ENCODE results near the gene AIG1.

AIG1 gene

GRCh38 chr6:143185288-143185687 lies 124.6 kb downstream of the AIG1 start:
- no peaks in the 10 kb centered on the region for H3K9me3 ChIP-seq (ENCODE audit: control insufficient read depth, low read length)
- H3K27me3 ChIP-seq (replicated peaks; ENCODE audit: control insufficient read depth, insufficient read depth, low read length, poor library complexity, severe bottlenecking): no peaks in the 10 kb centered on the region
- no peak for DNase-seq
- H3K36me3 ChIP-seq (ENCODE audit: control insufficient read depth, insufficient read depth, low read length): no peaks in the 10 kb centered on the region
- no peak overlapping the region for H3K4me3 ChIP-seq (ENCODE audit: insufficient read depth, low read depth, low read length, poor library complexity, severe bottlenecking)
- H3K4me1 ChIP-seq (ENCODE audit: control insufficient read depth, insufficient read depth, low read length, poor library complexity, severe bottlenecking): no peaks in the 10 kb centered on the region
- no peak overlapping the region for H3K27ac ChIP-seq (ENCODE audit: insufficient read depth, low read length, poor library complexity, severe bottlenecking)

DNA sequence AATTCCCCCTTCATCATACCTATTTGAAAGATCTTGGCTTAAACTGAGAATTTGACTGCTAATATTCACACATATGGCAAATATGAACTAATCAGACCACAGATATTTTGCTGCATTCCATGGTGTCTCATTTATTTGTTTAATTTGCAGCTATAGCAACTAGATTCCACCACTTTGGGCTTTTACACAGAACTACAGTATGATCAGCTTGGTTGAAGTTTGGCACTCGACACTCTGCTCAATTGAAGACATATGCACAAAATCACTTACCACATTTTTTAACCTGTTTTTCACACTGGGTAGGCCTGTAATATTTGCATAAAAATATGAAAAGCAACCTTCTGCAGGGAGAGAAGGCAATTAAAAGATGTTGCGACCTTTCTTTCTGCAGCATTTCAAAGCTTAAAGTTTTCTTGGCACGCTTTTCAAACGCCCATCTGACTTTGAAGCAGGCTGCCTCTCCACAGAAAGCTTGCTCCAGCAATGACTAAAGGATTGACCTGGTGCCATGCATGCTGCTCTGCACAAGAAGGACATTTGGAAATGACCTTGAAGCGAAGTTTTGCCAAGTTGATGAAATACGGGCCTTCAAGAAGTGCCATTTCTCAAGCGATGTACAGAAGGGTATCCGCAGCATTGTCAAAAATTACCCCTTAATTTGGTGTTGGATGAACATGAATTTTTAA lies 126.7 kb downstream of the AIG1 start:
- Histone ChIP-seq H3K9me3 (ENCODE audit: control insufficient read depth, low read length) (no peaks in the 10 kb centered on the region), H3K27me3 (replicated peaks; ENCODE audit: control insufficient read depth, insufficient read depth, low read length, poor library complexity, severe bottlenecking) (no peaks in the 10 kb centered on the region), H3K27ac (ENCODE audit: insufficient read depth, low read length, poor library complexity, severe bottlenecking) (no peak overlapping the region), H3K4me3 (ENCODE audit: insufficient read depth, low read depth, low read length, poor library complexity, severe bottlenecking) (no peak overlapping the region), H3K36me3 (ENCODE audit: control insufficient read depth, insufficient read depth, low read length) (no peaks in the 10 kb centered on the region), H3K4me1 (ENCODE audit: control insufficient read depth, insufficient read depth, low read length, poor library complexity, severe bottlenecking) (no peaks in the 10 kb centered on the region)
- no peak for DNase-seq

- no peaks in the 10 kb centered on the region for H3K9me3 ChIP-seq (ENCODE audit: control insufficient read depth, low read length)
- H3K4me1 ChIP-seq (ENCODE audit: control insufficient read depth, insufficient read depth, low read length, poor library complexity, severe bottlenecking): no peaks in the 10 kb centered on the region
- H3K27ac ChIP-seq (ENCODE audit: insufficient read depth, low read length, poor library complexity, severe bottlenecking): no peak overlapping the region
- no peak overlapping the region for H3K4me3 ChIP-seq (ENCODE audit: insufficient read depth, low read depth, low read length, poor library complexity, severe bottlenecking)
- no peak for DNase-seq
- no peaks in the 10 kb centered on the region for H3K36me3 ChIP-seq (ENCODE audit: control insufficient read depth, insufficient read depth, low read length)
- H3K27me3 ChIP-seq (replicated peaks; ENCODE audit: control insufficient read depth, insufficient read depth, low read length, poor library complexity, severe bottlenecking): no peaks in the 10 kb centered on the region
Observed at GRCh38 chr6:143188292-143188691, 127.6 kb downstream of the AIG1 start.

GRCh38 chr6:143191361-143191760 lies 130.7 kb downstream of the AIG1 start:
- H3K27ac ChIP-seq (ENCODE audit: insufficient read depth, low read length, poor library complexity, severe bottlenecking): no peak overlapping the region
- no peaks in the 10 kb centered on the region for H3K27me3 ChIP-seq (replicated peaks; ENCODE audit: control insufficient read depth, insufficient read depth, low read length, poor library complexity, severe bottlenecking)

DNA sequence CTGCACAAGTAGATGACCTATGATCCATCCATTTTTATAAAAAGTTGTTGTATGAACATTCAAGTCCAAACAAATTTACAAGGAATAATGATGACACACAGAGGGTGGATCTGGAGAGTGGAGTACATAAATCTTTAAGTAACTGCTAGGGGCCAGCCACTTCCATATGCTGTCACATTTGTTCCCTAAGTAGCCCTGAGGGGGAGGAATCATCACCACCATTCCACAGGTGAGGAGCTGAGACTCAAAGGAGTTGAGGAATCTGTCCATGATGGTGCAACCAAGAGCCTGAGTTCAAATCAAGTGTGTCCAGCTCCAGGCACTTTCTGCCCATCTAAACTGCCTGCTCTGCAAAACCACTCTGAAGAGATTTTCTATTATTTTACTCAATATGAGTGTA lies 132.1 kb downstream of the AIG1 start:
- Histone ChIP-seq H3K9me3 (ENCODE audit: control insufficient read depth, low read length) (no peaks in the 10 kb centered on the region), H3K4me1 (ENCODE audit: control insufficient read depth, insufficient read depth, low read length, poor library complexity, severe bottlenecking) (no peaks in the 10 kb centered on the region), H3K27me3 (replicated peaks; ENCODE audit: control insufficient read depth, insufficient read depth, low read length, poor library complexity, severe bottlenecking) (no peaks in the 10 kb centered on the region), H3K27ac (ENCODE audit: insufficient read depth, low read length, poor library complexity, severe bottlenecking) (no peak overlapping the region), H3K36me3 (ENCODE audit: control insufficient read depth, insufficient read depth, low read length) (no peaks in the 10 kb centered on the region), H3K4me3 (ENCODE audit: insufficient read depth, low read depth, low read length, poor library complexity, severe bottlenecking) (no peak overlapping the region)
- DNase-seq: no peak

More at GRCh38 chr6:143191361-143191760, 130.7 kb downstream of the AIG1 start:
- Histone ChIP-seq H3K36me3 (ENCODE audit: control insufficient read depth, insufficient read depth, low read length) (no peaks in the 10 kb centered on the region), H3K4me3 (ENCODE audit: insufficient read depth, low read depth, low read length, poor library complexity, severe bottlenecking) (no peak overlapping the region), H3K4me1 (ENCODE audit: control insufficient read depth, insufficient read depth, low read length, poor library complexity, severe bottlenecking) (no peaks in the 10 kb centered on the region), H3K9me3 (ENCODE audit: control insufficient read depth, low read length) (no peaks in the 10 kb centered on the region)
- DNase-seq: no peak

- H3K36me3 ChIP-seq (ENCODE audit: control insufficient read depth, insufficient read depth, low read length): no peaks in the 10 kb centered on the region
- no peaks in the 10 kb centered on the region for H3K27me3 ChIP-seq (replicated peaks; ENCODE audit: control insufficient read depth, insufficient read depth, low read length, poor library complexity, severe bottlenecking)
- no peak for DNase-seq
- no peaks in the 10 kb centered on the region for H3K9me3 ChIP-seq (ENCODE audit: control insufficient read depth, low read length)
- no peaks in the 10 kb centered on the region for H3K4me1 ChIP-seq (ENCODE audit: control insufficient read depth, insufficient read depth, low read length, poor library complexity, severe bottlenecking)
- no peak overlapping the region for H3K27ac ChIP-seq (ENCODE audit: insufficient read depth, low read length, poor library complexity, severe bottlenecking)
- no peak overlapping the region for H3K4me3 ChIP-seq (ENCODE audit: insufficient read depth, low read depth, low read length, poor library complexity, severe bottlenecking)
Observed at GRCh38 chr6:143193571-143194094, 132.9 kb downstream of the AIG1 start.

DNA sequence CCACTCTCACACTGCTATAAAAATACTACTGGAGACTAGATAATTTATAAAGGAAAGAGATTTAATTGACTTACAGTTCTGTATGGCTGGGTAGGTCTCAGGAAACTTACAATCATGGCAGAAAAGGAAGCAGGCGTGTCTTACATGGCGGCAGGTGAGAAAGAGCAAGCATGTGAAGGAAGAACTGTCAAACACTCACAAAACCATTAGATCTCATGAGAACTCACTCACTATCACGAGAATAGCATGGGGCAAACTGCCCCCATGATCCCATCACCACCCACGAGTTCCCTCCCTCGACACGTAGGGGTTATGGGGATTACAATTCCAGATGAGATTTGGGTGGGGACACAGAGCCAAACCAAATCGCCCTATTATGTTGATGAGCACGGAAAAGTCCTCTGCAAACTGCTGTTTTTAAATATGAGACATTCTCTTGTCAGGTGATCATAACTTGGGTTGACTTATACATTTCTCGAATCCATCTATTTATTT lies 133.5 kb downstream of the AIG1 start:
- no peaks in the 10 kb centered on the region for H3K4me1 ChIP-seq (ENCODE audit: control insufficient read depth, insufficient read depth, low read length, poor library complexity, severe bottlenecking)
- no peak overlapping the region for H3K4me3 ChIP-seq (ENCODE audit: insufficient read depth, low read depth, low read length, poor library complexity, severe bottlenecking)
- H3K27ac ChIP-seq (ENCODE audit: insufficient read depth, low read length, poor library complexity, severe bottlenecking): no peak overlapping the region
- H3K9me3 ChIP-seq (ENCODE audit: control insufficient read depth, low read length): no peaks in the 10 kb centered on the region
- H3K27me3 ChIP-seq (replicated peaks; ENCODE audit: control insufficient read depth, insufficient read depth, low read length, poor library complexity, severe bottlenecking): no peaks in the 10 kb centered on the region
- DNase-seq: no peak
- H3K36me3 ChIP-seq (ENCODE audit: control insufficient read depth, insufficient read depth, low read length): no peaks in the 10 kb centered on the region

DNA sequence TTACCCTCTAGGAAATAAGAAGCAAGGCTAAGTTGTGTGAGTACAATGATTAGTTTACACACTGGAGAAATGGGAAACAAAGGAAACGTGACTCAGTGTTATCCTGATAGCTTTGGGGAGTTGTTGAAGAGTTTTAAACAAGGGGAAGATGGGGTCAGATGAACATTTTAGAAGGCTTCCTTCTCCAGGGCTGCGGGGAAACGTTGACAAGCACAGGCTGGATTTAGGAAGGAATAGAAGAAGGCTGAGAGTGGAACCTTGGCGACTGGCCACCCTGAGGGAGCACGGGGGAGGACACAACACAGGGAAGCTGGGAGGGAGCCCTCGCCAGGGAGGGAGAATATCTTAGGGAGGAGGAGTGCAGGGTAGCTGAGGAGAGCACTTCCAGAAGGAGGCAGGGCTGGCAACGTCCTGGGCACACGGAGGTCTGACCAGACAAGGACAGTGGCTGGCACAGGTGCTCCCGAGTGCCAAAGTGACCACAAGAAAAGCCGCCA lies 134.7 kb downstream of the AIG1 start:
- no peaks in the 10 kb centered on the region for H3K4me1 ChIP-seq (ENCODE audit: control insufficient read depth, insufficient read depth, low read length, poor library complexity, severe bottlenecking)
- no peak for DNase-seq
- no peaks in the 10 kb centered on the region for H3K36me3 ChIP-seq (ENCODE audit: control insufficient read depth, insufficient read depth, low read length)
- H3K4me3 ChIP-seq (ENCODE audit: insufficient read depth, low read depth, low read length, poor library complexity, severe bottlenecking): no peak overlapping the region
- no peak overlapping the region for H3K27ac ChIP-seq (ENCODE audit: insufficient read depth, low read length, poor library complexity, severe bottlenecking)
- no peaks in the 10 kb centered on the region for H3K27me3 ChIP-seq (replicated peaks; ENCODE audit: control insufficient read depth, insufficient read depth, low read length, poor library complexity, severe bottlenecking)
- no peaks in the 10 kb centered on the region for H3K9me3 ChIP-seq (ENCODE audit: control insufficient read depth, low read length)

GRCh38 chr6:143196525-143197225 lies 136.0 kb downstream of the AIG1 start:
- H3K36me3 ChIP-seq (ENCODE audit: control insufficient read depth, insufficient read depth, low read length): no peaks in the 10 kb centered on the region
- no peak overlapping the region for H3K27ac ChIP-seq (ENCODE audit: insufficient read depth, low read length, poor library complexity, severe bottlenecking)
- H3K9me3 ChIP-seq (ENCODE audit: control insufficient read depth, low read length): no peaks in the 10 kb centered on the region
- DNase-seq: no peak
- H3K4me3 ChIP-seq (ENCODE audit: insufficient read depth, low read depth, low read length, poor library complexity, severe bottlenecking): no peak overlapping the region
- H3K27me3 ChIP-seq (replicated peaks; ENCODE audit: control insufficient read depth, insufficient read depth, low read length, poor library complexity, severe bottlenecking): no peaks in the 10 kb centered on the region
- no peaks in the 10 kb centered on the region for H3K4me1 ChIP-seq (ENCODE audit: control insufficient read depth, insufficient read depth, low read length, poor library complexity, severe bottlenecking)

DNA sequence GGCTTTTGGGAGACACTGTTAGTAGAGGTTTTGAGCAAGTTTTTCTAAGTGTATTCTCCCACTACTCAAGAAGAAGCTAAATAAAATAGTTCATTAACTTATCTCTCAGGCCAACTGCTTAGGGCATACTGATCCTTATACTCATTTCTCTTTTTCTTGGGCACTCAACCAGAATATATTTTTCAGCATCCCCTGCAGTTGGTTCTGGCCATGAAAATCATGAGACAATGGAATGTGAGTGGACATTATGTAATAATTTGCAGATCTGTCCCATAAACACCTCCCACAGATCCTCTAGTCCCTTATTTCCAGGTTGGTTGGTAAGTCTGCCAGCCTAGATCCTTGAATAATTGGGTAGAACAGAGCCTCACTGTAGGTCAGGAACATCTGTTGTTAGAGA lies 136.7 kb downstream of the AIG1 start:
- Histone ChIP-seq H3K9me3 (ENCODE audit: control insufficient read depth, low read length) (no peaks in the 10 kb centered on the region), H3K4me1 (ENCODE audit: control insufficient read depth, insufficient read depth, low read length, poor library complexity, severe bottlenecking) (no peaks in the 10 kb centered on the region), H3K27me3 (replicated peaks; ENCODE audit: control insufficient read depth, insufficient read depth, low read length, poor library complexity, severe bottlenecking) (no peaks in the 10 kb centered on the region), H3K27ac (ENCODE audit: insufficient read depth, low read length, poor library complexity, severe bottlenecking) (no peak overlapping the region), H3K36me3 (ENCODE audit: control insufficient read depth, insufficient read depth, low read length) (no peaks in the 10 kb centered on the region), H3K4me3 (ENCODE audit: insufficient read depth, low read depth, low read length, poor library complexity, severe bottlenecking) (no peak overlapping the region)
- no peak for DNase-seq
